SK-N-SH (cell line): ENCODE results near the gene EEF2K. TPM values are rescaled to one million over a fixed set of nuclear protein-coding genes. Genes with fewer than 3 reads are reported as not detected.

ENCODE experiments used
- CTCF ChIA-PET: fragments of 300-600, 350-600 bp; formaldehyde crosslinking; extraction: SDS; loops from one replicate; lab custom pipeline; 2021; lab: Yijun Ruan, JAX
- POLR2A ChIA-PET: fragments of 350-600 bp; sonication (Branson Sonifier 250); formaldehyde crosslinking; extraction: SDS; loops from one replicate; lab custom pipeline; 2020; ENCODE audit warnings: antibody characterized with exemption, inconsistent platforms; lab: Yijun Ruan, JAX
- DNase-seq: peaks from one replicate; pipeline ENCODE4 v3.0.0; 2012
- H2AFZ ChIP-seq: fragments of 200-600 bp; sonication (generic); 2 replicates; pipeline ENCODE4 v1.8.1; 2016; ENCODE audit warnings: antibody characterized with exemption, mild to moderate bottlenecking, low read depth
- H3F3A ChIP-seq: fragments of 200-600 bp; sonication (generic); replicated peaks from 2 replicates; pipeline ENCODE3; 2016; ENCODE audit warnings: antibody characterized with exemption, mild to moderate bottlenecking; ENCODE audit not compliant: insufficient read depth
- H3K27ac ChIP-seq, 2 experiments: fragments of 200-500 bp in 1 of 2; fragments of 200-600 bp in 1 of 2; sonication (Bioruptor generic) in 1 of 2; sonication (generic), shearing (Covaris generic) in 1 of 2; 2 replicates each; pipeline versions ENCODE4 v1.5.1 to v1.6.1; 2014 to 2016; ENCODE audit warnings: low read depth in 2 of 2, inconsistent platforms in 1 of 2, low read length in 1 of 2, mild to moderate bottlenecking in 1 of 2, mixed read lengths in 1 of 2
- H3K27me3 ChIP-seq: fragments of 200-600 bp; sonication (generic), shearing (Covaris generic); 2 replicates; pipeline ENCODE4 v1.6.1; 2016; ENCODE audit warnings: mixed run types; ENCODE audit not compliant: insufficient read depth
- H3K36me3 ChIP-seq, 2 experiments: fragments of 200-500 bp in 1 of 2; fragments of 200-600 bp in 1 of 2; sonication (Bioruptor generic) in 1 of 2; sonication (generic) in 1 of 2; replicated peaks in 1 of 2; 2 replicates each; pipeline versions ENCODE3 to v1.5.1; 2014 to 2016; ENCODE audit warnings: low read length in 1 of 2, mild to moderate bottlenecking in 1 of 2; ENCODE audit not compliant: insufficient read depth in 2 of 2, control insufficient read depth in 1 of 2
- H3K4me1 ChIP-seq, 2 experiments: fragments of 200-500 bp in 1 of 2; fragments of 200-600 bp in 1 of 2; sonication (Bioruptor generic) in 1 of 2; sonication (generic), shearing (Covaris generic) in 1 of 2; 2 replicates each; pipeline versions ENCODE4 v1.5.1 to v1.6.1; 2014 to 2016; ENCODE audit warnings: low read depth in 1 of 2, low read length in 1 of 2, mixed run types in 1 of 2; ENCODE audit not compliant: insufficient read depth in 2 of 2, control insufficient read depth in 1 of 2
- H3K4me2 ChIP-seq: fragments of 200-600 bp; sonication (generic), shearing (Covaris generic); 2 replicates; pipeline ENCODE4 v1.6.1; 2017; ENCODE audit warnings: mixed run types
- H3K4me3 ChIP-seq, 2 experiments: fragments of 200-500 bp in 1 of 2; fragments of 200-600 bp in 1 of 2; sonication (Bioruptor generic) in 1 of 2; sonication (generic), shearing (Covaris generic) in 1 of 2; 2 replicates each; pipeline versions ENCODE4 v1.5.1 to v1.8.1; 2014 to 2016; ENCODE audit warnings: low read depth in 2 of 2, inconsistent platforms in 1 of 2, low read length in 1 of 2, mild to moderate bottlenecking in 1 of 2, mixed read lengths in 1 of 2, moderate library complexity in 1 of 2
- H3K79me2 ChIP-seq: fragments of 200-600 bp; sonication (generic); 2 replicates; pipeline ENCODE4 v1.8.1; 2017; ENCODE audit warnings: mild to moderate bottlenecking; ENCODE audit not compliant: insufficient read depth
- H3K9ac ChIP-seq: fragments of 200-600 bp; sonication (generic); 2 replicates; pipeline ENCODE4 v1.6.1; 2017; ENCODE audit warnings: mixed run types
- H3K9me2 ChIP-seq: fragments of 200-600 bp; sonication (generic); 2 replicates; pipeline ENCODE4 v1.6.1; 2017; ENCODE audit warnings: mixed run types
- H3K9me3 ChIP-seq: fragments of 200-600 bp; sonication (generic); 2 replicates; pipeline ENCODE4 v1.6.1; 2017; ENCODE audit warnings: mixed run types, mild to moderate bottlenecking, moderate library complexity
- H4K20me1 ChIP-seq: fragments of 200-600 bp; sonication (generic); 2 replicates; pipeline ENCODE4 v1.6.1; 2017; ENCODE audit warnings: mild to moderate bottlenecking, mixed run types; ENCODE audit not compliant: insufficient read depth
- CHD2 ChIP-seq: fragments of 150-350 bp; IDR thresholded peaks from 2 replicates; pipeline ENCODE4 v1.6.1; 2018; ENCODE audit warnings: low read length; ENCODE audit not compliant: partially characterized antibody
- CTCF ChIP-seq: fragments of 200-600 bp; sonication (generic); IDR thresholded peaks from 2 replicates; pipeline ENCODE4 v1.6.1; 2017; ENCODE audit warnings: antibody characterized with exemption, mild to moderate bottlenecking, moderate library complexity
- FOXJ3 ChIP-seq: sonication (generic); formaldehyde crosslinking; IDR thresholded peaks from 2 replicates; pipeline ENCODE4 v1.5.1; 2020; ENCODE audit warnings: mild to moderate bottlenecking, missing genetic modification reagents
- GABPA ChIP-seq: IDR thresholded peaks from 2 replicates; pipeline ENCODE4 v1.4.0; 2012; ENCODE audit warnings: low read depth, mild to moderate bottlenecking
- NFIC ChIP-seq: IDR thresholded peaks from 2 replicates; pipeline ENCODE4 v1.4.0; 2012; ENCODE audit warnings: borderline replicate concordance
- POLR2AphosphoS5 ChIP-seq: IDR thresholded peaks from 2 replicates; pipeline ENCODE4 v1.6.1; 2012; ENCODE audit warnings: low read depth, low read length
- RAD21 ChIP-seq: IDR thresholded peaks from 2 replicates; pipeline ENCODE4 v1.6.1; 2012; ENCODE audit warnings: mild to moderate bottlenecking, low read length
- REST ChIP-seq: IDR thresholded peaks from 2 replicates; pipeline ENCODE4 v1.6.1; 2012; ENCODE audit warnings: mild to moderate bottlenecking, low read depth, low read length, moderate library complexity
- RXRA ChIP-seq: IDR thresholded peaks from 2 replicates; pipeline ENCODE4 v1.4.0; 2012; ENCODE audit warnings: low read depth, mild to moderate bottlenecking, borderline replicate concordance
- SIN3A ChIP-seq: IDR thresholded peaks from 2 replicates; pipeline ENCODE4 v1.6.1; 2012; ENCODE audit warnings: low read depth, mild to moderate bottlenecking, low read length, moderate library complexity, borderline replicate concordance
- TAF1 ChIP-seq: IDR thresholded peaks from 2 replicates; pipeline ENCODE4 v1.6.1; 2012; ENCODE audit warnings: low read depth, mild to moderate bottlenecking, low read length, moderate library complexity, borderline replicate concordance
- WGBS: methylation state at CpG from one replicate; pipeline ENCODE4 v1.1.6; 2017; ENCODE audit warnings: low lambda C conversion rate; 5-methylcytosine and 5-hydroxymethylcytosine counted together
- polyA plus RNA-seq, 3 experiments: library from polyadenylated mRNA; depleted of rRNA; stranded (reverse); fragments of >200 nt; gene quantifications; 2 replicates each; pipeline ENCODE4 v1.2.3, GENCODE V29; 2012
- TF ChIP-seq, protein P1 (sequence below): fragments of 150-350 bp; IDR thresholded peaks from 2 replicates; pipeline ENCODE4 v1.6.1; 2016; ENCODE audit warnings: mild to moderate bottlenecking, low read depth, low read length

The EEF2K gene
- polyA plus RNA-seq, 1 of the 3 experiments (the other 2 are of a cell fraction): 8.0 TPM

GRCh38 chr16:22306788-22307187, 100.7 kb downstream of the EEF2K start:
- Histone ChIP-seq H3K27me3 (no peaks in the 10 kb centered on the region), H3K36me3 (peaks cover 9 to 74% of the 10 kb centered on the region in 2 experiments), H4K20me1 (0 out of 2 replicates have a peak, but pooled peaks cover 4% of the 10 kb centered on the region), H3K4me1 (no peaks in the 10 kb centered on the region), H2AFZ (no peak overlapping the region), H3K4me2 (no peak overlapping the region), H3K9ac (no peak overlapping the region), H3K9me2 (no peaks in the 10 kb centered on the region), H3F3A (no peaks in the 10 kb centered on the region), H3K27ac (no peak overlapping the region), H3K79me2 (peaks cover 14% of the 10 kb centered on the region), H3K4me3 (no peak overlapping the region), H3K9me3 (no peaks in the 10 kb centered on the region)
- WGBS: 92% methylated on average over 2 of the region's 9 CpGs
- ChIA-PET POLR2A (no interaction called here), CTCF (interaction anchor here (1.4 to 7.0 kb wide), 2 partner anchors 12 to 15 kb away, joined by 5 to 34 read pairs; no protein-coding TSS in a partner anchor)
- no peak for DNase-seq
- TF ChIP-seq GABPA: no peak
- TF ChIP-seq SIN3A: no peak
- no peak for TF ChIP-seq NFIC
- no peak for TF ChIP-seq RXRA
- no peak for TF ChIP-seq TAF1
- TF ChIP-seq CHD2: no peak
- TF ChIP-seq, protein P1, sequence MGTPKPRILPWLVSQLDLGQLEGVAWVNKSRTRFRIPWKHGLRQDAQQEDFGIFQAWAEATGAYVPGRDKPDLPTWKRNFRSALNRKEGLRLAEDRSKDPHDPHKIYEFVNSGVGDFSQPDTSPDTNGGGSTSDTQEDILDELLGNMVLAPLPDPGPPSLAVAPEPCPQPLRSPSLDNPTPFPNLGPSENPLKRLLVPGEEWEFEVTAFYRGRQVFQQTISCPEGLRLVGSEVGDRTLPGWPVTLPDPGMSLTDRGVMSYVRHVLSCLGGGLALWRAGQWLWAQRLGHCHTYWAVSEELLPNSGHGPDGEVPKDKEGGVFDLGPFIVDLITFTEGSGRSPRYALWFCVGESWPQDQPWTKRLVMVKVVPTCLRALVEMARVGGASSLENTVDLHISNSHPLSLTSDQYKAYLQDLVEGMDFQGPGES: no peak
- no peak for TF ChIP-seq FOXJ3
- TF ChIP-seq RAD21: no peak
- TF ChIP-seq POLR2AphosphoS5: no peak
- TF ChIP-seq REST: no peak
- TF ChIP-seq CTCF: no peak
